GM18517 (cell line): ENCODE measurements around the gene IGHMBP2.

Experiments
- ATAC-seq: cut with Tn5 transposase; IDR thresholded peaks from one replicate; pipeline ENCODE4 v1.9.1; 2021; ENCODE audit warnings: mild to moderate bottlenecking, moderate library complexity; ENCODE audit not compliant: unreplicated experiment

Gene IGHMBP2

DNA sequence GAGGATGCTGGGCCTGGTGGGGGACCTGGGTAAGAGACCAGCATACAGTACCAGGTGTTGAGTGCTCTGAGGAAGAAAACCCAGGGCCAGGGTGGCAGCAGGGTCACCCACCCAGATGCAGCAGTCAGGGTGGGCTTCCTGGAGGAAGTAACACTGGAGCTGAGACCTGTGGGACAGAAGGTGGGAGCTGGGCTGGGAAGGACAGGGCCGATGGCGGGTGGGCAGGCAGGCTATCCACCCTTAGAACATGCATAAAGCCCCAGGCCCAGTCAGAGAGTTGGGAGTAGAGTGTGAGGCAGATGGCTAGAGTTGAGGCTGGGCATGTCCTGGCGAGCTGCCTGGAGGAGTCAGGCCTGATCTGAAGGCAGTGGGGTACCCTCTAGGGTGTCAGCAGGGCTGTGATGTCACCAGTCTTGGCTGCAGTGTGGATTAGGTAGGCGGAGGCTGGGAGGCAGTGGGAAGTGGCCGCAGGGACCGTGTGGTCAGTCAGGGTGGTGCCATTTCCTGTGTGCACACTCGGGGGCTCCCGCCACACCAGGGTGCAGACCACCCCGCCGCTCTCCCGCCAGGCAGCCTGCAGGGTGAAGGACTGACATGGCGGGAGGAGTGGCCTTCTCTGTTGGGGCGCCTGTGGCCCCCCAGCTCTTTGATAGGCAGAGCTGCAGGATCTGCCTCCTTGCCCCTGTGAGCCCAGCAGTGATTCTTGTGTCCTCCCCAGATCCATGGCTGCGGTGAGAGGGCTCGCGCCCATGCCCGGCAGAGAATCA lies 35.3 kb downstream of the IGHMBP2 start:
- no peak for ATAC-seq

DNA sequence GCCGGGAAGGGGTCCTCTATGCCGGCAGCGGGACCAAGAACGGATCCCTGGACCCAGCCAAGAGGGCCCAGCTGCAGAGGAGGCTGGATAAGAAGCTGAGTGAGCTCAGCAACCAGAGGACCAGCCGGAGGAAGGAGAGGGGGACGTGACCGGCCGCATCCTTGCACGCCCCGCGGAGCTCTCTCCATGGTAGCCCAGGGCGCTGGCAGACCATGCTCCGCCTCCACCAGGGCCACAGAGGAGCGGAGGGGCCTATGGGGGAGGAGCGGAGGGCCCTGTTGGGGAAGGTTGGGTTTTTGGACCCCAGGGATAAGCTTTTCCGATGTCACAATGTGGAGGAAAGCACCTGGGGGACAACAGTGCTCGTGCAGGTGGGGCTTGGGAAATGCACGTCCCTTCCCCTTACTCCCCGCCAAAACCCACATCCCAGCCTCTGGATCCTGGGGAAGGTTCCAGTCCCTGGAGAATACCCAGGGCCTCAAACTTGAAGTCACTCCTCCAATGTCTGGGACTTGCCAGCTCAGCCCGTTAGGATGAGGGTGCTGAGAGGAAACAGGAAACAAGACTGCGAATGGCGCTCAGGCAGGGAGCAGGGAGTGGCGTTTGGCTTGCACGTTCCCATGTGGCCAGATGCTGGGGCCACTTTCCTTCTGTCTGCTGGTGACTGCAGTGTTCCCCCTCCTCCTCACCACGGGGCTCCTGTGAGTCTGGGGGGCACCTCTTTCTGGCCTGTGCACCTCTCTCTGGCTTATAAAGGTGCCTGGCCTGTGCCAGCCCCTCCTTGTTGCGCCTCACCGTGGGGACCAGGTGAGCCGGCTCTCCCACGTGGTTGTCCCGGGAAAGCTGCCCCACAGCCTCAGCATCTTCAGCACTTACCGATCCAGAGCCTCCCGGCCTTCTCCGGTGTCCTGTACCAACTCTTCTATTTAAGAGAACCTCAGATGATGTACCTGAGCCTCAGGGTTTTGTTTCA lies 36.2 kb downstream of the IGHMBP2 start:
- ATAC-seq = no peak

DNA sequence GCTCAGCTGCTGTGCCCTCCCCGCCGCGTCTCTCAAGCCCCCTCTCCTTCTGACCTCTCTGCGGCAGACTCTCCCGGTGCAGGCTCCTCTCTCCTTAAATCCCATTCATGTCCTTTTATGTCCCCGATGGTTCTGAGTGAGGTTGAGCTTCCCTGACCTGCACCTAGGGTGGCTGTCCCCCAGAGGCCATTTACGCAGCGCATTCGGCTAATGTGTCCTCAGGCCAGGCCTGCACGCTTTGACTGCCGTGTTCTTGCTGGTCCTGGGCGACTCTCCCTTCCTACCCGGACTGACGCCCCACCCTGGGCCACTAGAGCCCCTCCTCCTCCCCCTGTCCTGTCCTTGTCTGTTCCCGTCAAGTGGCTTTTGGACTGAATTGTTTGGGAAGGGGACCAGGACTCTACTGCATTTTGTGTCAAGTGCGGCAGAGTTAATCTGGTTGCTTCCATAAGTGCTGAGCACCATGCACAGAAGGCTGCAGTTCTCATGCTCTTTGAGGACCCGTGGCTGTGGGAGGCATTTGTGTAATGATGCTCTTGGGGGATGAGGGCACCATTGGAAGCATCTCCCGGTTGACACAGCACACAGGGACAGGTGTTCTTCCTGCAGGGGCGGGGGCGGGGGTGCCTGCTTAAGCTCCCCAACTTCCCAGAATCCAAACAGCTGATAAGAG lies 37.1 kb downstream of the IGHMBP2 start:
- ATAC-seq = no peak

DNA sequence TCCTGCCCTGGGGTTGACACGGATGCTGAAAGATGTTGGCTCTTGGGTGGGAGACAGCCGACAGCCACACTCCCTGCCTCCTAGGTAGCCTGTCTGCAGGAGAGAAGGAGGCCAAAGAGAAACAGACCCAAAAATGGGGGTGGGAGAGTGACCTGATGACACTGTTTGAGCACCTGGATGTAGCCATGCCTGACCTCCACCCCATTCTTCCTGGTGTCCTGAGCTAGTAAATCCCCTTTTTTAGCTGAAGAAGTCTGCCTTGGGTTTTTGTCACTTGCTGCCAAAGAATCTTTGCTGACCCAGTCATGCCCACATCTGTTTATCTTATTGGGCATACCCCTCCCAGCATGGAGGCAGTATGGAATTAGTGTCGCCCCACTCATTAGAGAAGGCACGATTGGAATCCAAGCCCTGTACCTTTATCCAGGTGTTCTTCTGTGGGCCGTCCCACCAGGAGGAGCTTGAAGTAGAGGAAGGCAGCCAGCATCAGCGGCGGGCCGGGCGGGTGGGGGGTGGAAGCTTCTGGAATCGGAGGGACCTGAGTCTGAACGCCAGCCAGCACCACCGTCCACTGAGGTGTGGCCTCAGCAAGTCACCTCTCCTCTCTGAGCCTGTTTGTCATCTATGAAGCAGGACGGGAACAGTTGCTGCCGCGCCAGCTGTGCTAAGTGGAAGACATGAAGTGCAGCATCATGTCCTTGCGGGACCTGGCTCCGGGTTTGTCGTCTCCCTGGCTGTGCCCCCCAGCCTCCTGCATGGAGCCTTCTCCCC lies 37.8 kb downstream of the IGHMBP2 start:
- no peak for ATAC-seq

DNA sequence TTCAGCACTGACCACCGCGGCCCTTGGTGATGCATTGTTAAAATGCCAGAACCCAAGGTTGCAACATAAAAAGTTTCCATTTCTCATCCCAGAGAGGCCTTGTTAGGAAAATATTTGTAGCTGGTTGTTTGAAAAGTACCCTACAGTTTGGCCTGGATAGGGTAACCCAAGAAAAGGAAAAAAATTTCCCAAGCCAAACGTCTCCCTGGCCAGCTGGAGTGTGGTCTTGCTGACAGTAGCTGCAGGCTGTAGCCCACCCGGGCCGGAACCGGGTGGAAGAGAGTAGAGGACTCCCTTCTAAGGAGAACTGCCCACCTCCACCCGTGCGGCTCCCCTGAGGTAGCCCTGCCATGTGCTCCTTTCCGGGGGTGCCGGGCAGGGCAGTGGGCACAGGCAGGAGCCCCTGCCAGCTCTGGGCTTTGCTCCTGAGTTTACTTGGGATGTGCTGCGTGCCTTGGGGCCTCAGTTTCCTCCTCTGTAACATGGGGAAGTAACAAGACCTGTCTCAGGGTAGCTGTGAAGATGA lies 38.5 kb downstream of the IGHMBP2 start:
- no peak for ATAC-seq

DNA sequence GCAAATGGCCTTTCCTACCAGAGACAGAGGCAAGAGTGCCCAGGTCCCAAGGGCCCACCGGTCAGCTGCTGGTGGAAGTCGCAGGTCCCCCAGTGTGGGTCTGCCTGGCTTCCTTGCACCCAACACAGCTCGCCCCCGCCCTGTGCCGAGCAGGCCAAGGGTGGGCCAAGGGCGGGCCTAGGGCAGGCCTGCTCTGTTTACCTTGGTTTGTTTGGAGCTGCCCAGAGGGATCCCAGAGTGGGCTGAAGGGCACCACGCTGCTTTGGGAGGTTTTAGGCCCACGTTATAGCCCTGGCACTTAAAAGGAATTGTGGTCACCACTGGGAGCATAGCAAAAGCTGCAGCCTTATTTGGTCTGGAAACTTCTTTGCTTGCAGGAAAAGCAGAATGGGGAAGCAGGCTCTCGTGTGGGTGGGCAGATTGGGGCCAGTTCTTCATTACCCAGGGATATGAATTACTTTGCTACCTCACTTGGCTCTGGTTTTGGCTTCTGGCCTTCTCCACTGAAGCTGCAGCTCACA lies 39.1 kb downstream of the IGHMBP2 start:
- ATAC-seq = no peak

DNA sequence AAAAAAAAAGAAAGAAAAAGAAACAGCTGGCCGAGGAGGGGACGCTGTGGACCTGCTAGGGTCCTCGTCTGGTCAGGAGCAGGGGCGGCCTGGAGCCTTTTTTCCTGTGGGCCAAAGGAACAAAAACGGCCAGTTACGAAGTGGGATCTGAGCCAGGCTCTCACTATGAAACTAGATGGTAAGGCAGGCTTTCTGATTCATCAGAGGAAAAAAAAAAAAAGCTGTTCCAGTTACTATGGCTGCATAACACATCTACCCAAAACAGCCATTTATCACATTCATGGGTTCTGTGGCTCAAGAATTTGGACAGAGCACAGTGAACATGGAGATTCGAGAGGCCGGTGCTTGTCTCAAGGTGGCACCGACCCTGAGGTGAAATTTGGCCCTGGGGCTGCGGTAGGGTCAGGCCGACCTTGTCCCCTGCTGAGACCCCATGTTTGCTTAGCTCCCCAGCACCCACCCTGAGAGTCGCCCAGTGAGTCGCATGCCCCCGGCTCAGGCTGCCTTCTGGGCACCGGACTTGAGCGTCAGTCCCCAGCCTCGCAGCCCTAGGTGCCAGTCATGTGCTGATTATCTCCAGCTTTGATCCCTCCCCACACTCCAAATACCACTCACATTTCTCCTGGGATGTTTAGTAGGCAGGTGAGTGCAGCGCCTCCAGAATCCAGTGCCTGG lies 42.9 kb downstream of the IGHMBP2 start:
- no peak for ATAC-seq

DNA sequence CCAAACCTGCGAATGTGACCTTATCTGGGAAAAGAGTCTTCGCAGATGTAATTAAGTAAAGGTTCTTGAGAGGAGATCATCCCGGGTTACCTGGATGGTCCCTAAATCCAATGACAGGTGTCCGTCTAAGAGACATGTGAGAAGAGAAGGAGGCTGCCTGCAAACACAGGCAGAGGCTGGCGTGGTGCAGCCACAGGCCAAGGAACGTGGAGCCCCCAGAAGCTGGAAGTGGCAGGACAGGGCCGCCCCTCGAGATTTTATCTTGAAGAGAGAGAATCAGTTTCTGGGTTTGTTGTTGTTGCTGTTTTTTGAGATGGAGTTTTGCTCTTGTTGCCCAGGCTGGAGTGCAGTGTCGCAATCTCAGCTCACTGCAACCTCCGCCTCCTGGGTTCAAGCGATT lies 43.5 kb downstream of the IGHMBP2 start:
- ATAC-seq = no peak

DNA sequence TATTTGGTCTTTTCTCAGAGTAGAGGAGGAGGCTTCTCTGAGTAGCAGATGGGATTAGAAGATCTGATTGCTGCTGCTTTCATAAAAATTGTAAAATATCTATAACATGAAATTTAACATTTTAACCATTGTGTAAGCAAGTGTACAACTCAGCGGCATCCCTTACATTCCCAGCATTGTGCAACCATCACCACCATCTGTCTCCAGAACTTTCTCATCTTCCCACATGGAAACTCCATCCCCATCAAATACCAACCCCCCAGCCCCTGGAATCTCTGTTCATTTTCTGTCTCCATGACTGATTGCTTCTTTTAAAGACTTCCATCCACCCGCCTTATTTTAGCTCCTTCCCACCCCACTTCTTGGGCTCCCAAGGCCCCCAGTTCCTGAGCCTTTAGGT lies 44.8 kb downstream of the IGHMBP2 start:
- ATAC-seq = no peak

DNA sequence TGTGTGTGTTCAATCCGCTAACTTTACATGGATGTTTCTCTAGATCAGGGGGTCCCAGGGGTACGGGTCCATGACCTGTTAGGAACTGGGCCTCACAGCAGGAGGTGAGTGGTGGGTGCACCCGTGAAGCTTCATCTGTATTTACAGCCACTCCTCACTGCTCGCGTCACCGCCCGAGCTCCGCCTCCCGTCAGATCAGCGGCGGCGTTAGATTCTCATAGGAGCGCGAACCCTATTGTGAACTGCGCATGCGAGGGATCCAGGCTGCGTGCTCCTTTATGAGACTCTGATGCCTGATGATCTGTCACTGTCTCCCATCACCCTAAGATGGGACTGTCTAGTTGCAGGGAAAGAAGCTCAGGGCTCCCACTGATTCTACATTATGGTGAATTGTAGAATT lies 45.2 kb downstream of the IGHMBP2 start:
- no peak for ATAC-seq

DNA sequence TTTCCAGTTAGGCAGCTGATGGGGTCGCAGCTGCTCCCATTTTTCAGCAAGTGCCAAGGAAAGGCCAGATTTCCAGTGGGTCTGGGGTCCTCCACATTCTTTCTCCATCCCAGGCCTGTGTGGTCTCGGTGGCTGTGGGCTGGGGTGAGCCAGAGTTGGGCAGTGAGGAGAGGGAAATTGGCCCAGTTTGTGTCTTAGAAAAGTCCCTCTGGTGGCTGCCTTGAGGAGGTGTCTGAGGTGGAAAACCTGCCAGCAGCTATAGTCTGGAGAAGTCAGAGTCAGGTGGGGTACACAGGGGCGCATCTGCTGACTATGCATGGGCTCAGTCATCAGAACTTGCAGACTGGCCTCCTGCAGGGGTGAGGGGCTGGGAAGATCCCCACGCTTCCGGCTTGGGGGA lies 46.6 kb downstream of the IGHMBP2 start:
- no peak for ATAC-seq

DNA sequence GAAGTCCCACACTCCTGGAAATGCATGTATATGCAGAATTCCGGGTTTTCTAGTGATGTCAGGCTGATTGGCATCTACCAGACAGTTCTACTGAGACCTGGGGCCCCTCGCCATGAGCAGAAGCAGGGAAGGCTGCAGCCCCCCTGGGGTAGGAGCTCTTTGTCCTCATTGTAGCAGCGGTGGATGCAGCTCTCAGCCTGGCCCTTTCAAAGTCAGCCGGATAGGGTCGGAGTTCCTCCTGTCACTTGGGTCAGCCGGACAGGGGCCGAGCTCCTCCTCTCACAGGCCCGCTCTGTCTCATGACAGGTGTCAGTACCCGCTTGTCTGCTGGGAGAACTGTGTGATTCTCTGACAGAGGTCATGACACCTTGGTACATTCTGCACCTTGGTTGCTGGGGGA lies 47.1 kb downstream of the IGHMBP2 start:
- no peak for ATAC-seq

DNA sequence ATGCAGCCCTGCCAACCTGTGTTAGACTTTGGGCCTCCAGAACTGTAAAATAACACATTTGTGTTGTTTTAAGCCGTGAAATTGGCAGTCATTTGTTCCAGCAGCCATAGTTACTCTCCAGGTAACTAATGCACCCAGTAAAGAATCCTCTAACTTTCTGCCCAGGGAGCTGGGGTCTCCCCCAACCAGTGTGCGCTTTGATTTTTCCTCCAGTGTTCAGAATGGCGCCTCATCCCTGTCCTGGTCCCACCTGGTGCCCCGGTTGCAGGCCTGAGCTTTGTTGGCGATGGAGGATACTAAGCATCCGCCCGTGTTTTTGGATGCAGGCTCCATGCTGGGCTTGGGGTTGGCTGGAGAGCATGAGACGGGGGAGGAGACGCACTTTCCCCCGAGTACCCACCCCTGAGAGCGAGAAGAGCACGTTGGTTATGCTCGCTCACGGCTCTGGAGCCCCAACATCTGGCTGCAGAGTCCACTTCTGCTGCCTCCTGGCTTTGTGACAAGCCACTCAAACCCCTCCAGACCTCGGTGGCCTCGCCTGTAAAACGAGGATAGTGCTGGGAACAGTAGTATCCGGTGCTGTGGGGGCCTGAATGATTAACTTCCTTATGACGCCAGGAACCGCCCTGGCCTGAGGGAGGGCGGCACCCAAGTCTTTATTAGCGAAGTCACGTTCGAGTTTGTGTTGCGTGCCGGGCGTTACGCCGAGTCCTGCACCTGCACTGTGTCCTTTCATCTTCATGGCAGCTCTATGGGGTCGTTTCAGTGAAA lies 51.3 kb downstream of the IGHMBP2 start:
- no peak for ATAC-seq

DNA sequence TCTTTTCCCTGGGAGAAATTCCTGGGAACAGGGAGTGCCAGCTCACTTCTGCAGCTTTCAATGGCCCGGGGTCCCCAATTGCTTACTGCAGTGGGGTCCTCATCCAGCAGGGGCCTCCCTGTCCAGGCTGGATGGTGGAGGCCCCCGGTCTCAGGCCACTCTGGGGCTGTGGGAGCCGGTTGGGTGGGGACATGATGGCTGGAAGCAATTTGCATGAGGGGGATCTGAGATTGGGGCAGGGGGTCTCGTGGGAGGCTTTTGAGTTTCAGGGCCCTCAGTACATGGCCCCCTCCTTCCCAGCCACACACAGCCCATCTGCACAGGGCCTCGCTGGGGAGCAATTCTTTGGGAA lies 51.9 kb downstream of the IGHMBP2 start:
- no peak for ATAC-seq

DNA sequence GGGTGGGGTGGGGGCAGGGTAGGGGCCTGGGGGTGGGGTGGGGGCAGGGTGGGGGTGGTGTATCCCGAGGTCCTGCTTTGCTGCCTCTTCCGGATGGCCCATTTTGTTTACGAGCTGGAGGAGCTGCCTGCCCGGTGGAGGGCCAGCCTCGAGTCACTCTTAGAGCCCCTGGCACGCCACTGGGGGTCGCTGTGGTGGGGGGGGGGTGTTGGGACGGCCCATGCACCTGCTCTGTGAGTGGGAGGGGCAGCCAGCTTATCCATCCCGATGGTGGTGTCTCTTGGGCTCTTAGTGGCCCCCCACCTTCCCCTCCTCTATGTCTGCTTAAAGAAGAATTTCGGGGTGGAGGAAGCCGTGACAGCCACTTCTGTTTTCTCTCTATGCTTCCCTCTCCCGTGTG lies 52.5 kb downstream of the IGHMBP2 start:
- no peak for ATAC-seq

DNA sequence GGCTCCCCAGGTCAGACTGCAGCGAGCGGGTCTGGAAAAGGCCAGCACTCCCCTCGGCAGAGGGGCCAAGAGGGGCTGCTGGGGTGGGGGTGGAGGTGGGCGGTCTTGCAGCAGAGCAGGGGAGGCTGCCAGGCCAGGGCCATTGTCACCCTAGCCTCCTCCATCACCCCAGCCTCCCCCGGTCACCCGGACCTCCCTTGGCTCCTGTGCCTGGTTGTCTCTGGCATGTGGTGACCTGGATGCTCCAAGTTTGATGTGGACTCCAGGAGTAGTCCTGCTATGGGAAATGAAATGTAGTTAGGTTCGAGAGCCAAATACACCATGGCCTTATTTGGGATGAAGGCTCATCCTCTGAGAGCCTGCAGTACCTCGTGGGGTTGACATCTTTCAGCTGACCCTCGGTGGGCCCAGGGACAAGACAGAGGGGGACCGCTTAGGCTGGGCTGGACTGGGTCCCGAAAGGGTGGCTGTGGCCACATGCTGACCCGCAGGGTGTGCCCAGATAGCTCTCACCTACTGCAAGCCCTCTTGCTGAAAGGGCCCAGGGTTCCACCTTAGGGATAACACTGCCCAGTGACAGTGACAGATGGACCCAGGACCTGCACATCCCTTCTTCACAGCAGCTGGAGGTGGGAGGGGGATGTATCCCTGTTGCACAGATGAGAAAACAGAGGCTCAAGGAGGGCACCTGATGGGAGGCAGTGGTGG lies 53.0 kb downstream of the IGHMBP2 start:
- ATAC-seq = no peak

DNA sequence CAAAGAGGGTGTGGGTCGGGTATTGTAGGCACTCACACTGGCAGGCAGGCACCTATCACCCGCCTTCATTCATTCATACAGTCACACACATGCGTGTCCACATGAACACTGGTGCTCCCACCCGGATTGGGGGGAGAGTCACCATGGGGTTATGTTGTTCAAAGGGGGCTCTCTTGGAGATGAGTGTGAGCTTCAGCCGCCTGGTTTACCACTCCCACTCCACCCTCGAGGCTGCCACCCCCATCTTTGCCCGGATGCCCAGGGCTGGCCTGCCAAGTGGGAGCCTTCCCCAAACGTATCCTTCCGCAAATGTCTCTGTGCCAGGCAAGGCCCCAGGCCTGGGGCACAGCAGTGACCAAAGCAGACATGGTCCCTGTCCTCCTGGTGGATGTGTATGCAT lies 54.5 kb downstream of the IGHMBP2 start:
- no peak for ATAC-seq

DNA sequence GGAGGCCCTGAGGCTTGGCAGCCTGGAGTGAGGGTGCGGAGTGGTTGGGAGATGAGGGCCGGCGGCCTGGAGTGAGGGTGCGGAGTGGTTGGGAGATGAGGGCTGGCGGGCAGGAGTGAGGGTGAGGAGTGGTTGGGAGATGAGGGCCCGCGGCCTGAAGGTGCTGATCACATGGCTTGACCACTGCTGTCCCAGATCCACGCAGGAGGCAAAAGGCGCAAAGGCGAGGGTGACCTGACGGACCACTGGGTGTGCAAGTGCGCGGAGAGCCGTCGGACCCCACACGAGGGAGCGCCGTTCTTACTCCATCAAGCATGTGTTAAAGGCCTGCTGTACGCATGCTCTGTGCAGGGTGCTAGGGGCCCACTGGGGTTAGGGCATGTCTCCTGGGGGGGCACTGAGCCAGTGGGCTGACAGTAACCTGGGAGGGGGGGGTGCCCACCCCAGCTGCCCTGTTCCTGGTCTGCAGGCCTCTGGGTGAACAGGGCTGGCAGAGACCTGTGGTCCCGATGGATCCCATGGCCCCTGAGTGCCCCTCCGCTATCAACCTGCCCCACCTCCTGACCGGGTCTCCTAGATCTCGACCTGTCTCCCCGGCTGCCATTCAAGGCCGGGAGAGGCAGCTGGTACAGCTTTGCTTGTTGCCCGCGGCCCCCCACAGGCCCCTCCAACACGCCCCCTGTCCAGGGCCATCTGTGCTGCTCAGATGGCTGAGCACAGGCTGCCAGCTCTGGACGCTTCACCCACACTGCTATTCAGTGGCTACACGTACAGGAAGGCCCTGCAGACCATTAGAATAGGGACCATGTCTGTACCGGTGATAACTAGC lies 56.0 kb downstream of the IGHMBP2 start:
- no peak for ATAC-seq
